GM18505 (cell line): ENCODE results near the gene RAB3D.
A peak's percentile ranks its signal among the peaks of the same experiment; 100 is the strongest.
"Not testable (repeated sequence)": the region's sequence is repeated elsewhere in the genome, so short reads cannot be mapped to it uniquely, and the experiment has no call there.

Experiments used
- ATAC-seq: cut with Tn5 transposase; IDR thresholded peaks from one replicate; pipeline ENCODE4 v1.9.1; 2021; ENCODE audit not compliant: unreplicated experiment
- POLR2A ChIP-seq: IDR thresholded peaks from 4 replicates; pipeline ENCODE4 v1.6.1; 2011; ENCODE audit warnings: borderline replicate concordance; ENCODE audit not compliant: insufficient read depth, insufficient read length; ENCODE audit errors: extremely low read depth

The RAB3D gene, protein sequence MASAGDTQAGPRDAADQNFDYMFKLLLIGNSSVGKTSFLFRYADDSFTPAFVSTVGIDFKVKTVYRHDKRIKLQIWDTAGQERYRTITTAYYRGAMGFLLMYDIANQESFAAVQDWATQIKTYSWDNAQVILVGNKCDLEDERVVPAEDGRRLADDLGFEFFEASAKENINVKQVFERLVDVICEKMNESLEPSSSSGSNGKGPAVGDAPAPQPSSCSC

DNA sequence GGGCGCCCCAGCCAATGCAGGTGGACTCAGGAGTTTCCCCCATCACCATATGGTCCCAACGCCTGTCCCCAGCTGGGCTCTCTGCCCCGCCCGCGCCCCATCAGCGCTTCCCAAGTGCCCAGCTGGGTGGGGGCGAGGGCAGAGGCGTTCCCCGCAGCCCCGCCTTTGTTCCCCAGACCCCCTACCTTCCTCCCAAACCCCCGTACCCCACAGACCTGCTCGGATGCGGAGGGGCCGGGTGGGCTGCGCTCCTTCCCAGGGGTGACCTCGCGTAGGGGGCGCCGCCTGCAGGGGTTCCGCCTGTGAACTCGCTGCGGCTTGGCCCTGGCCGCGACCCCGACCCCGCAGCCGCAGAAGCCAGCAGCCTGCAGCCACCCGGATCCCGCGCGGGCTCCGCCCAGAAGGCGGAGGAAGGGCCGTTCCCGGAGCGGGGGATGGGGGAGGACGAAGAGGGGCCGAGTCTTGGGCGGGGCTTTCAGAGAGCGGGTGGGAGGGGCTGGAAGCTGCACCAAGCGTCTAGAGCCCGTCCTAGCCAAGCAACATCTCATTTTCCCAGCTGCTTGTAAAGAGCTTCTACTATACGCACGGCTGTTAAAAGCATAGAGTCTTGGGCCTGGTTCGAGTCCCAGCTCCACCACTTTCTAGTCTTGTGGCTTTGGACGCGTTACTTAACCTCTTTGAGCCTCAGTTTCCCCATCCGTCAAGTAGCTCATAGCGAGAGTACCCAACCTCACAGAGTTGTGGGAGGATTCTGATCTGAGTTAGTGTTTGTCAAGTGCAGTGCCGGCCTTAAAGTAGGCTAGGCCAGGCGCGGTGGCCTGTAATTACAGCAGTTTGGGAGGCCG is at the start of gene RAB3D:
RAB3D (minus strand) TSS at position 404 of the 845 bp plus-strand sequence. CDS start 2,258 bp downstream, outside the sequence.
- ATAC-seq: peak; percentile 67
- peak; percentile 52 for TF ChIP-seq POLR2A

DNA sequence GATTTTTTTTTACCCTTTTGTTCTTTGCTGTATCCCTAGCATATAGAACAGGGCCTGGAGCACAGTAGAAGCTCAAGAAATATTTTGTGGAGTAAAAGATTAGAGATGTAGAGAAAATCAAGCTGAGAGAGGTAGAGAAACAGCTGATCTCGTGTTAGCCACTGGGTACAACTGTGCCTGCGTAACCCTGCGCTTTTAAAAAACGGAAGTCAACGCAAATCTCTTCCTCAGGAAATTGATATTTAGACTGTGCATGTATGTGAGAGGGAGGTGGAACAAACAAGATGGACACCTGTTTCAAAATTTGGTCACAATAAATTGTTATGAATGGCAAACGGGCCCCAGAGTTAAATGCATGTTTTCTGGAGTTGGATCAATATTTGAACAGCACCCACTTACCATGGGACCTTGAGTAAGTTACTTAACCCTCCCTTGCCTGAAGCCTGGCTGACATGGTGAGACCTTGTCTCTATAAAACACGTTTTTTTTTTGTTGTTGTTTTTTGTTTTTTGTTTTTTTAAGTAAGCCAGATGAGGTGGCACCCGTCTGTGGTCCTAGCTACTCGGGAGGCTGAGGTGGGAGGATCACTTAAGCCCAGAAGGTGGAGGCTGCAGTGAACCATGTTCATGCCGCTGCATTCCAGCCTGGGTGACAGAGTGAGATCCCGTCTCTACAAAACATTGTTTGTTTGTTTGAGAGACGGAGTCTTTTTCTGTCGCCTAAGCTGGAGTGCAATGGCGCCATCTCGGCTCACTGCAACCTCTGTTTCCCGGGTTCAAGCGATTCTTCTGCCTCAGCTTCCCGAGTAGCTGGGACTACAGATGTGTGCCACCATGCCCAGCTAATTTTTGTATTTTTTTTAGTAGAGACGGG is 47.9 kb upstream of the RAB3D start:
- no peak for TF ChIP-seq POLR2A
- ATAC-seq: no peak

DNA sequence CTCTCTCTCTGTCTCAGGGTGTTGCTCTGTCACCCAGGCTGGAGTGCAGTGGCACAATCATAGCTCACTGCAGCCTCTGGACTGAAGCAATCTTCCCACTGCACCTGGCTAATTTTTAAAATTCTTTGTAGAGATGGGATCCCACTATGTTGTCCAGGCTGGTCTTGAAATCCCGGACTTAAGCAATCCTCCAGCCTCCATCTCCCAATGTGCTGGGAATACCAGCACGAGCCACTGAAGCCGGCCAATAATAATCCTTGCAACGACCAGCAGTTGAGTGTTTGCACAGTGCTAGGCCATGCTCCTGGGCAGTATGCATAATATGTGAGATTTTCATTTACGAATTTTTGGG is 45.3 kb upstream of the RAB3D start:
- no peak for TF ChIP-seq POLR2A
- no peak for ATAC-seq

DNA sequence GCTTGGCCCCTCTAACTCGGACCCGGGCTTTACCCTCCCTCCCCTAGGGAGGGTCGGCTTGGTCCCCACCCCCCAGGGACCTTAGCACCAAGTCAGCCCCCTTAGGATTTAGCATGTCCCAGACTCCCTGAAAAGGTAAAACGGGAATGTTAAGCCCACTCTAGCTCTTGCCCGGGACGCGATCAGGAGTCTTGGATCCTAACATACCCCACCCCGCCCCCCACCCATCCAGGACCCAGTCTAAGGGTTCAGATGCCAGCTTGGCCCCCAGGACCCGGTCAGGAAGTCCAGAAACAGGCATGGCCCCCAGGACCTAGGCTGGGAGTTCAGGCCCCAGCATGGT is 44.2 kb upstream of the RAB3D start:
- no peak for ATAC-seq
- no peak for TF ChIP-seq POLR2A

DNA sequence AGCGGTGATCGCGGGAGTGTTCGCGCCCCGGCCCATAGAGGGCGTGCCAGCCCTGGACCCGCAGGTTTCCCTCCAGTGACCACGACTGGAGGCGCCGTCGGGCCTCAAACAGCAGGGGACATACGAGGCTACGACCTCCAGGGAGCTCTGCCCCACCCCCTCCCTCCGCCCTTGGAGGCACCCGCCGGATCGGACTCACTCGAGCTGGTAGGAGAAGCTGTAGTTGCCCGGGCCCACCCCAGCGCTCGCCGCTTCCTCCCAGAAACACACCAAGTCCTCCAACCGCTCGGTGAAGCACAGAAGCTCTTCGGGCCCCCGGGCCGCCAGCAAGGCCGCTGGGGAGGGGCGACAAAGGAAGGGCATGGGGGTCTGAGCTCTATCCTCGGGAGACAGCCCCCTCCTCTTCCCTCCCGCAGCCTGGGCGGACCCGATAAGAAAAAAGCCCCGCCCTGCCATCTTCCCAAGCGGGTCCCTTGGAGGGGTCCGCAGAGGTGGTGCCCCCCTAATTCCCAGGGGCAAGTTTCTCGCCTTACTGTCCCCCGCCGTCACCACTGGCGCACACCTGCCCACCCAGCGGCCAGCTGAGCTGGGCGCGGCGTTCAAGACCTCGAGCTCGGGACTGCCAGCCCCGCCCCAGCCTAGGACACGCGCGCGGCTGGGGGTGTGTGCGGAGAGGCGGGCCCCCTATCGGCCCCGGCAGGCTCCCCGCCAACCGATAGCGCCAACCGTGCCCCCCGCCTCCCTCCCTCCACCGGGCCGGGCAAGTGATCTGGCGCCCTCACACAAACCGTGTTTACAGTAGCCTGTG is 43.6 kb upstream of the RAB3D start:
- no peak for TF ChIP-seq POLR2A

DNA sequence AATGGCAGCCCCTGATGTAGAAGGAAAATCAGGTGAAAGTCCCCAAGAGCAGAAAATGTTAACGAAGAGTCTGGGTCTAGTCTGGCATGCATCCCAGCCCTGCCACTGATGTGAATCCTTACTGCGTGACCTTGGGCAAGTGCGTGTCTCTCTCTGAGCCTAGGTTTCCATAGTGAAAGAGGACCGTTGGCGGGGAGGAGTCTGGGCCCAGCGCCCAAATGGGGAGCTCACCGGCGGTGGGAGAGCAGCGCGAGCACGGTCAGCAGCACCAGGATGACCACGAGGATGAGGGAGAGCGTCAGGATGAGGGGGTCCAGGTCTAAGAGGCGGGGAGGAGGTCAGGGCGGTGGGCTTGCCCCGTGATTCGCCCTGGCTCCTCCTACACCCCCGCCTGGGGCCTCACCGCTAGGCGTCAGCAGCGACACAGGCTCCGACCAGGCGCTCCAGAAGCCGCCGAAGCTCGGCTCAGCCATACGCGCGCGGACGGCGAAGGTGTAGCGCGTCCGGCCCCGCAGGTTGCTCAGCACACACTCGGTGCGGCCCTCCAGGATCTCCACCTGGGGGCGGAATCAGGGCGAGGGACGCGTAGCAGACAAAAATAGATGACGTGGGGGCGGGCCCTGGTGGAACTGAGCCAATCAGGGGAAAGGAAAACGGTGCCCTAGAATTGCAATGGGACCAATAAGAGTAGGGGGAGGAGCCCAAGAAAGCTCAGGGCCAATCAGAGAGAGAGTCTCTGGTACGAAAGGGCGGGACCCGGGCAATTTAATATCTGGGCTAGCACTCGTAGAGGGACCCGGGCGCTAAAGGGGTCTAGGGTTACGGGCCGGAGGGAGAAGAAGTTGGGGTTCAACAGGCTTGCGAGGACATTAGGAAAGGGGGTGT is 41.4 kb upstream of the RAB3D start:
- TF ChIP-seq POLR2A: peak; percentile 88
- peak; percentile 76 for ATAC-seq

More for the DNA sequence above, 43.6 kb upstream of the RAB3D start:
- no peak for ATAC-seq

DNA sequence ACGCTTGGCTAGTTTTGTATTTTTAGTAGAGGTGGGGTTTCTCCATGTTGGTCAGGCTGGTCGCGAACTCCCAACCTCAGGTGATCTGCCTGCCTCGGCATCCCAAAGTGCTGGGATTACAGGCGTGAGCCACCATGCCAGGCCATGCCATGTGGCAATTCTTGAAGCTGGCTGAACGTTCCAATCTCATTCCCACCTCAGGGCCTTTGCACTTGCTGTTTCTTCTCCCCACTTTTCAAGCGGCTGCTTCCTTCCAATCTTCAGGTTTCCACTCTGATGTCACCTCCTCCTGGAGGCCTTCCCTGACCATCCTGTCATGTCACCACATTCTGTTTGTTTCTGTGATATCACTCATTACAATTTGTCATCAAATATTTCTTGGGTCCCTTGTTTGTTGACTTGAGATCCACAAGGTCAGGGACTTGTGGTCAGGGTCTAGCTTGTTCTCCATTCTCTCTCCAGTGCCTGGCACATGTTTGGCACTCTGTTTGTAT is 40.4 kb upstream of the RAB3D start:
- TF ChIP-seq POLR2A: no peak
- ATAC-seq: no peak

DNA sequence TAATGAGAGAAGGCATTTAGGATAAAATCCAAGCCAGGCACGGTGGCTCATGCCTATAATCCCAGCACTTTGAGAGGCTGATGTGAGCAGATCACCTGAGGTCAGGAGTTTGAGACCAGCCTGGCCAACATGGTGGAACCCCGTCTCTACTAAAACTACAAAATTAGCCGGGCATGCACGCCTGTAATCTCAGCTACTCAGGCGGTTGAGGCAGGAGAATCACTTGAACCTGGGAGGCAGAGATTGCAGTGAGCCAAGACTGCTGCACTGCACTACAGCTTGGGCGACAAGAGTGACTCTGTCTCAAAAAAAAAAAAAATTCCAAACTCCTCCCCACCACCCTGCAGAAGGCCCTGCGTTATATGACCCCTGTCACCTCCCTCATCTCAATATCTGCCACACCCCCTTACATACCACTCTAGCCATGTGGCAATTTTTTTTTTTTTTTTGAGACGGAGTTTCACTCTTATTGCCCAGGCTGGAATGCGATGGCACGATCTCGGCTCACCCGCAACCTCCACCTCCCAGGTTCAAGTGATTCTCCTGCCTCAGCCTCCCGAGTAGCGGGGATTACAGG is 39.9 kb upstream of the RAB3D start:
- not testable (repeated sequence) for ATAC-seq

DNA sequence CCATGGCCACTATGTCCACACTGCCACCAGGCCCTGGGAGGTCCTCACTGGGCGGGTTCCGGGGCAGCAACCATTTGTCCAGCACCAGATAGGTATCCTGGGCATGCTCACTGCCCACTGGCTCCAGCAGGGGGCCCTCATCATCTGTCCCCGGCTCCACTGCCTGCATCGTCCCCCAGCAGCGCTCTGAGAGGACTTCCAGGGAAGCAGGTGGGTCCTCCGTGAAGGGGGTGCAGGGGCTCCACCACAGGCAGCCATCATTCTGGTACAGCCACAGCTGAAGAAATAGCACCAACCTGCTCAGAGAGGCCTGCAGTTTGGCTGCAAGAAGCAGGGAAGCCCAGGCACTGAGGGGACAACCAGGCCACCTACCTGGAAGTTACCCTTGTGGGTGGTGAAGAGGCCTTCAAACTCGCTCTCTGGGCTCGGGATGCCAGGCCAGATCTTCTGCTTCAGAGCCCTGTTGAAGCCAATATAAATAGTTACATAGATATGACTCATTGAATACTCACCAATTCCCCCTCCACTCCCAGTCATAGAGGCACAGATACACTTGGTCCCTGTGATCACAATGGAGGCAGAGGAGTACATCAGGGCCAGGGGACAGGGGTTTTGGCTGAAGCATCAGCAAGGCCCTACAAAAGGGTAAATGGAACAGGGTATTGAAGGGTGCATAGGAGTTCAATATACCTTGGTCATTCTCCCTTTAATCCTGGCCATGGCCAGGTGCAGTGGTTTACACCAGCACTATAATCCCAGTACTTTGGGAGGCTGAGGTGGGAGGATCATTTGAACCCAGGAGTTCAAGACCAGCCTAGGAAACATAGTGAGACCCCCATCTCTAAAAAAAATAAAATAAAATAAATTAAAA is 39.1 kb upstream of the RAB3D start:
- TF ChIP-seq POLR2A: no peak
- ATAC-seq: no peak

DNA sequence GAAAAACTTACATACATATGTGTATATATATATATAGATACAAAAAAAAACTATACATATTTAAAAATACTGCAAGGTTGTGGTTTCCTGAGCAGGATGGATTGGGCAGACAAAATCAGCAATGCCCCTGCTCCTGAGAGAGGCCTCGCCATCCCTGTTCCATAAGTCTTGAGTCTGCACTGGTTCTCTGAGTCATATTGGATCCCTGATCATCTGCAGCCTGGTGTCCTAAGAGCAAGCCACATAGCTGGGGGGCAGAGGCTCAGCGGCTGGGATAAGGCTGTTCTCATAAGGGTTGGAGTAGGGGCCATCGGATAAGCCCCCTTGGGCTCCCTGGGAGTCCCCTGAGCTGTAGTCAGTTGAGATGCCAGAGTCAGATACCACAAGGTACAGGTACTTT is 38.3 kb upstream of the RAB3D start:
- TF ChIP-seq POLR2A: no peak
- ATAC-seq: no peak

DNA sequence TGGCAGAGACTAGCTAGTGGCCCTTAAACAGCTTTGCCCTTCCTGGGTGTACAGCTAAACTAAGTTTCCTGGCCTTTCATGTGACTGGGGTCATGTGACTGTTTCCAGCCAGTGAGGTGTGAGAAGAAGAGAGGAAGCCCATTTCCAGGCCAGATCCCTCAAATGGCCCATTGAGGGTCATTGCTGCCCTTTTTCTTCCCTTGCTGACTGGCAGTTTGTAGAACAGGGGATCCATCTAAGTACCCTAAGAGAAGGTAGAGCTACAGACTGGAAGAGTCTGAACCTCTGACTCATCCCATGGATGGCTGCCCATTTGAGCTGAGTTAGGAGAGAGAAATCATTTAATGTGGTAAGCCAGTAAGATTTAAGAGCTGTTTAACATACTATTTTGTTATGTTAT is 37.8 kb upstream of the RAB3D start:
- no peak for ATAC-seq
- TF ChIP-seq POLR2A: no peak
